Smooth muscle cell (in vitro differentiated cells): Measurements from ENCODE around the gene GGA3. TPM values are rescaled to one million over a fixed set of nuclear protein-coding genes. Genes with fewer than 3 reads are reported as not detected.
"Not testable (repeated sequence)": the region's sequence is repeated elsewhere in the genome, so short reads cannot be mapped to it uniquely, and the experiment has no call there.

Experiments
- DNase-seq: peaks from one replicate; lab custom pipeline; 2025; ENCODE audit not compliant: unreplicated experiment; lab: John Stamatoyannopoulos, UW
- H2AFZ ChIP-seq: fragments of 200-600 bp; sonication (generic); 2 replicates; pipeline ENCODE4 v1.6.0; 2016; ENCODE audit warnings: antibody characterized with exemption, low read depth, mild to moderate bottlenecking
- H3F3A ChIP-seq: fragments of 200-600 bp; sonication (generic); 2 replicates; pipeline ENCODE4 v1.6.0; 2017; ENCODE audit warnings: antibody characterized with exemption, low read depth
- H3K27ac ChIP-seq: fragments of 200-600 bp; sonication (generic); 2 replicates; pipeline ENCODE4 v1.5.1; 2016; ENCODE audit warnings: low read depth, mild to moderate bottlenecking
- H3K27me3 ChIP-seq: fragments of 200-600 bp; sonication (generic); 2 replicates; pipeline ENCODE4 v1.6.1; 2016; ENCODE audit warnings: low read depth, mild to moderate bottlenecking
- H3K36me3 ChIP-seq: fragments of 200-600 bp; sonication (generic); 2 replicates; pipeline ENCODE4 v1.5.1; 2016; ENCODE audit warnings: low read depth
- H3K4me1 ChIP-seq: fragments of 200-600 bp; sonication (generic); 2 replicates; pipeline ENCODE4 v1.5.1; 2016; ENCODE audit warnings: low read depth
- H3K4me2 ChIP-seq: fragments of 200-600 bp; sonication (generic); 2 replicates; pipeline ENCODE4 v1.6.0; 2016; ENCODE audit warnings: mild to moderate bottlenecking
- H3K4me3 ChIP-seq: fragments of 200-600 bp; sonication (generic); 2 replicates; pipeline ENCODE4 v1.5.1; 2016; ENCODE audit warnings: mild to moderate bottlenecking
- H3K79me2 ChIP-seq: fragments of 200-600 bp; sonication (generic); 2 replicates; pipeline ENCODE4 v1.6.0; 2016; ENCODE audit warnings: low read depth, mild to moderate bottlenecking
- H3K9ac ChIP-seq: fragments of 200-600 bp; sonication (generic); 2 replicates; pipeline ENCODE4 v1.6.0; 2016; ENCODE audit warnings: low read depth
- H3K9me3 ChIP-seq: fragments of 200-600 bp; sonication (generic); replicated peaks from 2 replicates; pipeline ENCODE4 v1.5.1; 2016; ENCODE audit warnings: low read depth
- H4K20me1 ChIP-seq: fragments of 200-600 bp; sonication (generic); 2 replicates; pipeline ENCODE4 v1.6.0; 2016; ENCODE audit warnings: low read depth
- CTCF ChIP-seq: fragments of 200-600 bp; sonication (generic); IDR thresholded peaks from 2 replicates; pipeline ENCODE4 v1.5.1; 2017; ENCODE audit warnings: borderline replicate concordance, mild to moderate bottlenecking, antibody characterized with exemption; ENCODE audit not compliant: insufficient read depth, poor library complexity, severe bottlenecking
- WGBS: methylation state at CpG from one replicate; pipeline ENCODE4 v1.1.7; 2016; ENCODE audit warnings: low lambda C conversion rate; 5-methylcytosine and 5-hydroxymethylcytosine counted together
- polyA plus RNA-seq: library from polyadenylated mRNA; unstranded; fragments of >200 nt; fragmentation: Nextera tagmentation; extraction: Ambion mirVana; gene quantifications from 2 replicates; pipeline ENCODE4 v1.2.1, GENCODE V29; 2016
- total RNA-seq: library from RNA; depleted of rRNA; stranded (reverse); fragments of >200 nt; gene quantifications from 2 replicates; pipeline ENCODE4 v1.2.3, GENCODE V29; 2014

The GGA3 gene
- total and polyA plus RNA-seq, 2 experiments from 2014 or later = 20.5 to 23.9 TPM

- Histone ChIP-seq H3K4me2 (peak overlapping the region; percentile 84), H3K79me2 (no peaks in the 10 kb centered on the region), H3K4me3 (peak overlapping the region; percentile 71), H3K36me3 (no peaks in the 10 kb centered on the region), H3K9ac (peak overlapping the region; percentile 28), H3K27me3 (no peaks in the 10 kb centered on the region), H3F3A (no peaks in the 10 kb centered on the region), H2AFZ (peak overlapping the region; percentile 48), H3K4me1 (no peaks in the 10 kb centered on the region), H3K27ac (no peak overlapping the region), H3K9me3 (no peaks in the 10 kb centered on the region), H4K20me1 (no peaks in the 10 kb centered on the region)
- no peak for TF ChIP-seq CTCF
- DNase-seq = no peak
- under 1% methylated on average over 14 of the region's 14 CpGs for WGBS
Observed at GRCh38 chr17:75288770-75289114, 27.3 kb upstream of the GGA3 start.

- Histone ChIP-seq H3K4me3 (peak overlapping the region; percentile 71), H3F3A (no peaks in the 10 kb centered on the region), H3K9ac (no peak overlapping the region), H4K20me1 (no peaks in the 10 kb centered on the region), H3K9me3 (no peaks in the 10 kb centered on the region), H3K4me2 (peak overlapping the region; percentile 84), H3K27ac (no peak overlapping the region), H3K36me3 (no peaks in the 10 kb centered on the region), H2AFZ (no peak overlapping the region), H3K4me1 (no peaks in the 10 kb centered on the region), H3K27me3 (no peaks in the 10 kb centered on the region), H3K79me2 (no peaks in the 10 kb centered on the region)
- WGBS = 59% methylated on average over 2 of the region's 2 CpGs
- TF ChIP-seq CTCF = no peak
- DNase-seq = no peak
Observed at GRCh38 chr17:75288359-75288758, 27.0 kb upstream of the GGA3 start.

DNA sequence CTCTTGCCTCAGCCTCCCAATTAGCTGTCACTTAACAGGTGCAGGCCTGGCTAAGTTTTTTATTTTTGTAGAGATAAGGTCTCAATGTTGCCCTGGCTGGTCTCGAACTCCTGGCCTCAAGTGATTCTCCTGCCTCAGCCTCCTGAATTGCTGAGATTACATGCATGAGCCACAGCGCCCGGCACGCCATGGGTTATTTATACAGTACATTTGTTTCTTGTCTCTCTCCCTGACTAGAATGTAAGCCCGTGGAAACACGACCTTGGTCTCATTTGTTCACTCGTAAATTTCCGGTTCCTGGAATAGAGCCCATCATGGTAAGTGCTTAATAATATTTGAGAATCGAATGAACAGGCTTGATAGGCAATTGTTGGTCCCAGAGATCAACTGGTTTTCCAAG, 25.8 kb upstream of the GGA3 start:
- WGBS = 96% methylated on average over 9 of the region's 9 CpGs
- no peak overlapping the region for H2AFZ ChIP-seq
- no peak overlapping the region for H3K4me2 ChIP-seq
- H3K27ac ChIP-seq = no peak overlapping the region
- H3K27me3 ChIP-seq = no peaks in the 10 kb centered on the region
- no peaks in the 10 kb centered on the region for H4K20me1 ChIP-seq
- no peak for TF ChIP-seq CTCF
- no peak overlapping the region for H3K4me3 ChIP-seq
- no peak overlapping the region for H3K9ac ChIP-seq
- H3K79me2 ChIP-seq = no peaks in the 10 kb centered on the region
- no peaks in the 10 kb centered on the region for H3K9me3 ChIP-seq
- DNase-seq = no peak
- H3K36me3 ChIP-seq = no peaks in the 10 kb centered on the region
- H3F3A ChIP-seq = no peaks in the 10 kb centered on the region
- H3K4me1 ChIP-seq = no peaks in the 10 kb centered on the region

DNA sequence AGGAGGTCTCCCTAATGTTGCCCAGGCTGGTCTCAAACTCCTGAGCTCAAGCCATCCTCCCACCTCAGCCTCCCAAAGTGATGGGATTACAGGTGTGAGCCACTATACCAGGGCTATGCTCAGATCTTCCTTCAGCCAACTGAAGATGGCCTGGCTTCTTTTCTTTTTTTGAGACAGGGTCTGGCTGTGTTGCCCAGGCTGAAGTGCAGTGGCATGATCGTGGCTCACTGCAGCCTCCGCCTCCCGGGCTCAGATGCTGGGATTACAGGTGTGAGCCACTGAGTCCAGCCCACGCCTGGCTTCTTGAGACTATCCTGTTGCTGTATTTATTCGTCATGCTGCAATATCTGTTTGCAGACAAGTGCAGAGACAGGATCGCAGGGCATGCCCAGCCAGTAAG, 23.7 kb upstream of the GGA3 start:
- no peak for TF ChIP-seq CTCF
- no peak for DNase-seq
- no peak overlapping the region for H3K27ac ChIP-seq
- H4K20me1 ChIP-seq = no peaks in the 10 kb centered on the region
- H3K4me3 ChIP-seq = no peak overlapping the region
- H3K9me3 ChIP-seq = no peaks in the 10 kb centered on the region
- no peaks in the 10 kb centered on the region for H3K27me3 ChIP-seq
- H3K4me1 ChIP-seq = no peaks in the 10 kb centered on the region
- no peaks in the 10 kb centered on the region for H3F3A ChIP-seq
- no peak overlapping the region for H2AFZ ChIP-seq
- 89% methylated on average over 6 of the region's 6 CpGs for WGBS
- H3K4me2 ChIP-seq = no peak overlapping the region
- no peaks in the 10 kb centered on the region for H3K79me2 ChIP-seq
- no peak overlapping the region for H3K9ac ChIP-seq
- no peaks in the 10 kb centered on the region for H3K36me3 ChIP-seq

- 97% methylated on average over 4 of the region's 4 CpGs for WGBS
Observed at GRCh38 chr17:75280189-75280588, 18.8 kb upstream of the GGA3 start.

More at GRCh38 chr17:75280189-75280588, 18.8 kb upstream of the GGA3 start:
- not testable (repeated sequence) for H3K4me1 ChIP-seq, H4K20me1 ChIP-seq, DNase-seq, H3K9ac ChIP-seq, H3K36me3 ChIP-seq, H3K4me3 ChIP-seq, H3K4me2 ChIP-seq, H3K9me3 ChIP-seq, H2AFZ ChIP-seq, H3K79me2 ChIP-seq, H3K27me3 ChIP-seq, H3F3A ChIP-seq, H3K27ac ChIP-seq
